22Rv1 (cell line): ENCODE measurements around the gene MCAT.

Experiments used
- ZFX ChIP-seq: fragments of 450-650 bp; IDR thresholded peaks from 2 replicates; pipeline ENCODE4 v1.6.1; 2017; ENCODE audit warnings: antibody characterized with exemption, borderline replicate concordance
- TF ChIP-seq, protein P1 (sequence below): fragments of 450-650 bp; IDR thresholded peaks from 2 replicates; pipeline ENCODE4 v1.5.1; 2017; ENCODE audit warnings: mild to moderate bottlenecking

GRCh38 chr22:43116932-43117331 is 26.3 kb downstream of the MCAT start:
- TF ChIP-seq, protein P1, sequence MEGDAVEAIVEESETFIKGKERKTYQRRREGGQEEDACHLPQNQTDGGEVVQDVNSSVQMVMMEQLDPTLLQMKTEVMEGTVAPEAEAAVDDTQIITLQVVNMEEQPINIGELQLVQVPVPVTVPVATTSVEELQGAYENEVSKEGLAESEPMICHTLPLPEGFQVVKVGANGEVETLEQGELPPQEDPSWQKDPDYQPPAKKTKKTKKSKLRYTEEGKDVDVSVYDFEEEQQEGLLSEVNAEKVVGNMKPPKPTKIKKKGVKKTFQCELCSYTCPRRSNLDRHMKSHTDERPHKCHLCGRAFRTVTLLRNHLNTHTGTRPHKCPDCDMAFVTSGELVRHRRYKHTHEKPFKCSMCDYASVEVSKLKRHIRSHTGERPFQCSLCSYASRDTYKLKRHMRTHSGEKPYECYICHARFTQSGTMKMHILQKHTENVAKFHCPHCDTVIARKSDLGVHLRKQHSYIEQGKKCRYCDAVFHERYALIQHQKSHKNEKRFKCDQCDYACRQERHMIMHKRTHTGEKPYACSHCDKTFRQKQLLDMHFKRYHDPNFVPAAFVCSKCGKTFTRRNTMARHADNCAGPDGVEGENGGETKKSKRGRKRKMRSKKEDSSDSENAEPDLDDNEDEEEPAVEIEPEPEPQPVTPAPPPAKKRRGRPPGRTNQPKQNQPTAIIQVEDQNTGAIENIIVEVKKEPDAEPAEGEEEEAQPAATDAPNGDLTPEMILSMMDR, result no peak
- TF ChIP-seq ZFX, result no peak
